Small intestine (tissue), 7 donors: Measurements from ENCODE around the gene CLEC6A. TPM values are rescaled to one million over a fixed set of nuclear protein-coding genes. Genes with fewer than 3 reads are reported as not detected.

Experiments
- DNase-seq, 2 donors: peaks; one replicate each; pipeline versions ENCODE4 v3.0.0 to v3.0.0-alpha.2; 2013
- FAIRE-seq: peaks from 2 replicates; lab custom pipeline; 2012; peaks lifted over from hg19 to GRCh38; lab: Jason Lieb, UNC
- H3K27ac ChIP-seq, 3 donors: one replicate each; pipeline ENCODE4 v1.5.1; 2013; ENCODE audit warnings: low read length in 2 of 3, mild to moderate bottlenecking in 2 of 3, control low read depth in 1 of 3, inconsistent platforms in 1 of 3, low read depth in 1 of 3, moderate library complexity in 1 of 3
- H3K27me3 ChIP-seq, 3 donors: one replicate each; pipeline ENCODE4 v1.6.1; 2013; ENCODE audit warnings: low read length in 3 of 3, inconsistent platforms in 1 of 3; ENCODE audit not compliant: control insufficient read depth in 3 of 3, insufficient read depth in 3 of 3
- H3K36me3 ChIP-seq, 3 donors: one replicate each; pipeline ENCODE4 v1.6.1; 2013; ENCODE audit warnings: low read length in 3 of 3, inconsistent platforms in 1 of 3, low read depth in 1 of 3, mild to moderate bottlenecking in 1 of 3, moderate library complexity in 1 of 3; ENCODE audit not compliant: control insufficient read depth in 3 of 3, insufficient read depth in 2 of 3
- H3K4me1 ChIP-seq, 3 donors: one replicate each; pipeline ENCODE4 v1.6.1; 2013; ENCODE audit warnings: low read length in 2 of 3, inconsistent platforms in 1 of 3, low read depth in 1 of 3, mild to moderate bottlenecking in 1 of 3, moderate library complexity in 1 of 3; ENCODE audit not compliant: control insufficient read depth in 3 of 3, insufficient read depth in 2 of 3
- H3K4me3 ChIP-seq, 3 donors: one replicate each; pipeline ENCODE4 v1.5.1; 2013; ENCODE audit warnings: low read length in 3 of 3, control low read depth in 1 of 3, inconsistent platforms in 1 of 3, low read depth in 1 of 3, mild to moderate bottlenecking in 1 of 3, moderate library complexity in 1 of 3
- H3K9me3 ChIP-seq, 2 donors: one replicate each; pipeline ENCODE4 v1.6.1; 2013; ENCODE audit warnings: low read depth in 1 of 2, low read length in 1 of 2; ENCODE audit not compliant: control insufficient read depth in 2 of 2, insufficient read depth in 1 of 2
- WGBS, 3 donors: extraction: QIAGEN DNeasy Blood & Tissue Kit; methylation state at CpG; one replicate each; pipeline ENCODE4 v1.1.7; 2013; 5-methylcytosine and 5-hydroxymethylcytosine counted together
- polyA plus RNA-seq, 4 donors: library from polyadenylated mRNA; stranded (reverse) in 3 of 4; unstranded in 1 of 4; fragments of 200-250 nt in 3 of 4; fragments of 120-200 nt in 1 of 4; gene quantifications; one replicate each; pipeline versions ENCODE4 v1.2.1 to v1.2.3, GENCODE V29; 2013
- donor health status: healthy with polysubstance abuse.
- donor health status: control.
- donor health status: control.
- donor health status: Bipolar disorder and iron deficiency.
- donor health status: healthy.

The CLEC6A gene
- polyA plus RNA-seq, 4 donors = 0.04 TPM; not detected in 3

DNA sequence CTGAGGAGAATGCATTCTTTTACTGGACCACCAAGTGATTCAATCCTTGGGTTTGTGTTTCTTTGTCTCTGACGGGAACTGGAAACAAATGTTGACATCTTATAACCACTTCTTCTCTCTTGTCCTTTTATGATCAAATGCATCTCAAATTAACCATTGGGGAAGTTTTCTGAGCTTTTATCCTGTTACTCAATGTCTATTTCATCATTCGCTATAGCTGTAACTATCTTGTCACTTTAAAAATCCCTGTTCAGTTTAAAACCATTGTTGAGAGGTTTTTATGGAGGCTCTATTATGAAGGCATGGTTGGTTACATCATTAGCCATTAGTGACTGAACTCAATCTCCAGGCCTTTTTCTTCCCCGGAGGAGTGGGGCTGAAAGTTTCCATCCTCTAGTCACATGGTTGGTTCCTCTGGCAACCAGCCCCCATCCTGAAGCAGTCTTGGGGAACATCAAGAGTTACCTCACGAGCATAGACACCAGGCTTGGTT is 2.7 kb upstream of the CLEC6A start:
- Histone ChIP-seq H3K4me3 (no peak overlapping the region), H3K9me3 (no peaks in the 10 kb centered on the region), H3K4me1 (no peaks in the 10 kb centered on the region), H3K36me3 (no peaks in the 10 kb centered on the region), H3K27ac (no peak overlapping the region), H3K27me3 (no peaks in the 10 kb centered on the region)
- 48 to 62% (median 55%) methylated on average over 4 of the region's 4 CpGs for WGBS, 3 donors
- FAIRE-seq (no peak), DNase-seq (peak in 1 of 2 donors; percentile 0)

DNA sequence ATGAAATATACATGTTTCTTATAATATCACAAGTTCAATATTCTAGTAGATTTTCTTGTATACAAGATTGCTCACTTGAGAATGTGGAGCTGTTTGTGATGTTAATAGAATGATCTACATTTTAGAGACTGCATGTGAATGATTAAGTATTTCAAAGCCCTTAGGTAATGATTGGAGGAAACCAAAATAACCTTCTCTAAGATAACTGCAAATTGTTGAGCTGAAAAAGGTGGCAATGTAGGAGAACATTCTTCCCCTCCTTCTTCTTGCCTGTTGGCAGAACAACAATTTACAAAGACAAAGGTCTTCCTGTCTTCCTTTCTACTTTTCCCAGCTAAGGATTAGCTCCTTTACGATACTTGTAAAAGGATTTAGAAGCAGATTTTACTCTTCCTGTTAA is 2.0 kb upstream of the CLEC6A start:
- no peak overlapping the region for H3K4me3 ChIP-seq
- WGBS, 3 donors = 68 to 79% (median 78%) methylated on average over 1 of the region's 1 CpG
- no peak for DNase-seq
- no peaks in the 10 kb centered on the region for H3K9me3 ChIP-seq
- no peak for FAIRE-seq
- no peaks in the 10 kb centered on the region for H3K4me1 ChIP-seq
- H3K27ac ChIP-seq = no peak overlapping the region
- no peaks in the 10 kb centered on the region for H3K36me3 ChIP-seq
- no peaks in the 10 kb centered on the region for H3K27me3 ChIP-seq

DNA sequence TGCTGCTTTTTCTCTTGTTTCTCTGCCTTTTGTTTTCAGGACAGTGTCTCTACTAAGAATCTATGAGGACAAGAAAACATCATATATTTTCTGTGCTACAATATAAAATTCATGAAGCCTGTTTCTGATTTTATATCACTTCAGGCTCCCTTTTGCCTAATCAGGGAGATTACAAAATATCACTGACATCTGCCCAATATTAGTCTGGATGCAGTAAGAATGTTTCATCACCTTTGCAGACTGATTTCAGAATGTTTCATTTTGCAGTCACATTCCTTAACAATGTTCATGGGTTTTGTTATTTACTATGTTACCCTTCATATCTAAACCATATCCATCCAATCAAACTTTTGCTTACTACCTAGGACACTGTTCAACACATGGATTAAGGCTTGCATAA is 491 bp upstream of the CLEC6A start:
- Histone ChIP-seq H3K4me1 (no peaks in the 10 kb centered on the region), H3K27me3 (no peaks in the 10 kb centered on the region), H3K4me3 (no peak overlapping the region), H3K36me3 (no peaks in the 10 kb centered on the region), H3K9me3 (peaks cover 0 to under 1% of the 10 kb centered on the region in 2 donors), H3K27ac (no peak overlapping the region)
- FAIRE-seq = no peak
- DNase-seq = no peak

DNA sequence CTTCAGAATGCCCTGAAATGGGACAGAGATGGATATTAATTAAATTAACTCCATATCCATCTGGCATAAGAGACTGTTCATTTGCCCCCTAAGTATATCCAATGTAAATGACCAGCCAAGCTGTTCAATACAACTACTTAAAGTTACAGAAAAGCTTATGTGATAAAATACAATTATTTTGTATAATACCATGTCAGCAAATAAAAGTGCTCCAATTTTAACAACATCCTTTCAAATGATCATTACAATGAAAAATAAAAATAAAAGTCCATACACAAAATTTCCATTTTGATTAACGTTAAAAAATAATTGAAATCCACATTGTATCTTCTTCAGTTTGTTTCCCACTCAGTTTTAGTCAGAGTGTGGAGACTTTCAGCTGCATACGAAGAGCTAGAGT is 5.7 kb downstream of the CLEC6A start:
- no peak overlapping the region for H3K27ac ChIP-seq
- H3K9me3 ChIP-seq = peaks cover 0 to 3% of the 10 kb centered on the region in 2 donors
- H3K4me1 ChIP-seq = no peaks in the 10 kb centered on the region
- no peaks in the 10 kb centered on the region for H3K27me3 ChIP-seq
- no peaks in the 10 kb centered on the region for H3K36me3 ChIP-seq
- DNase-seq (no peak), FAIRE-seq (no peak)
- 73 to 82% (median 80%) methylated on average over 2 of the region's 2 CpGs for WGBS, 3 donors
- H3K4me3 ChIP-seq = no peak overlapping the region

DNA sequence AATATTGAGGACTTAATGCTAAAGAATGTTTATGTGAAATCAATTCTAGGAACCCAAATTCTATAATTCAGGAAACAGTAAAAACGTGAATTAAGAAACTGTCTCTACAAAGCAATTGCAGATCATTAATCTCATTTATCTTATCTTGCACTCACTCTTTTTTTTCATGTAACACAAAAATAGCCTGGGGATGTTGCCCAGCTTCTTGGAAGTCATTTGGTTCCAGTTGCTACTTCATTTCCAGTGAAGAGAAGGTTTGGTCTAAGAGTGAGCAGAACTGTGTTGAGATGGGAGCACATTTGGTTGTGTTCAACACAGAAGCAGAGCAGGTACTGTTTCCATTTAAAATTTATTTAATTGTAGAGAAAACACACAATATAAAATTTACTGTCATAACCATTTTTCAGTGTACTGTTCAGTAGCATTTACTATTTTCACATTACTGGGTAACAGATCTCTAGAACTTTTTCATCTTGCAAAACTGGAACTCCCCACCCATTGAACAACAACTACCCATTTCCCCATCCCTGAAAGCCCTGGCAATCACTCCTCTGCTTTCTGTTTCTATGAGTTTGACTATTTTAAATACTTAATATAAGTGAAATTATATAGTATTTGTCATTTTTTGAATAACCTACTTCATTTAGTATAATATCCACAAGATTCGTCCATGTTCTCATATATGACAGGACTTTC is 9.7 kb downstream of the CLEC6A start:
- H3K4me3 ChIP-seq = no peak overlapping the region
- H3K36me3 ChIP-seq = no peaks in the 10 kb centered on the region
- no peak overlapping the region for H3K27ac ChIP-seq
- FAIRE-seq = no peak
- no peaks in the 10 kb centered on the region for H3K27me3 ChIP-seq
- 0% methylated on average over 2 of the region's 2 CpGs for WGBS, 3 donors
- peaks cover 0 to under 1% of the 10 kb centered on the region in 2 donors for H3K9me3 ChIP-seq
- no peak for DNase-seq
- H3K4me1 ChIP-seq = no peaks in the 10 kb centered on the region

DNA sequence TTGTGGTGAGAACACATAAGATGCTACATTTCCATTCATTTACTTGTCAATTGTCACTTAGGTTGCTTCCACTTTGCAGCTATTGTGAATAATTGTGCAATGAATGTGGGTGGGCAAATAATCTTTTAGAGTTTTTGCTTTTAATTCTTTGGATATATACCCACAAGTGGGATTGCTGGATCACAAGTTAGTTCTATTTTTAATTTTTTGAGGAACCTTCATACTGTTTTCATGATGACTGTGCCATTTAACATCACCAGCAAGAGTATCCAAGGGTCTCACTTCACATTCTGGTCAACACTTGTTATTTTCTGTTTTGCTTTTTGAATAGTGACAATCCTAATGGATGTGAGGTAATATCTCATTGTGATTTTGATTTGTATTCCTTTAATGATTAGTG is 10.5 kb downstream of the CLEC6A start:
- FAIRE-seq = no peak
- no peaks in the 10 kb centered on the region for H3K36me3 ChIP-seq
- no peak for DNase-seq
- H3K27ac ChIP-seq = no peak overlapping the region
- H3K4me1 ChIP-seq = no peaks in the 10 kb centered on the region
- H3K4me3 ChIP-seq = no peak overlapping the region
- H3K9me3 ChIP-seq = no peaks in the 10 kb centered on the region
- no peaks in the 10 kb centered on the region for H3K27me3 ChIP-seq

DNA sequence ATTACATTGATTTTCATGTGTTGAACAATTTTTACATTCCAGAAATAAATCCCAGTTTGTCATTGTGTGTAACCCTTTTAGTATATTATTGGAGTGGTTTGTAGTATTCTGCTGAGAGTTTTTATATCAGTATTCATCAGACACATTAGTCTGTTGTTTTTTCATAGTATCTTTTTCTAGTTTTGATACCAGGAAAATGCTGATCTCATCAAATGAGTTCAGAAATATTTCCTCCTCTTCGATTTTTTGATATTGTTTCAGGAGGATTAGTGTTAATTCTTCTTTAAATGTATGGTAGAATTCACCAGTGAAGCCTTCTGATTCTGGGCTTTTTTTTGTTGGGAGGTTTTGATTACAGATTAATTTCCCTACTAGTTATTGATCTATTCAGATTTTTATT is 15.3 kb downstream of the CLEC6A start:
- Histone ChIP-seq H3K36me3 (no peaks in the 10 kb centered on the region), H3K4me1 (peaks cover 0 to 4% (median 0%) of the 10 kb centered on the region in 3 donors), H3K27me3 (no peaks in the 10 kb centered on the region), H3K27ac (no peak overlapping the region), H3K9me3 (no peaks in the 10 kb centered on the region), H3K4me3 (no peak overlapping the region)
- DNase-seq (no peak), FAIRE-seq (no peak)
- 55 to 74% (median 57%) methylated on average over 1 of the region's 1 CpG for WGBS, 3 donors

DNA sequence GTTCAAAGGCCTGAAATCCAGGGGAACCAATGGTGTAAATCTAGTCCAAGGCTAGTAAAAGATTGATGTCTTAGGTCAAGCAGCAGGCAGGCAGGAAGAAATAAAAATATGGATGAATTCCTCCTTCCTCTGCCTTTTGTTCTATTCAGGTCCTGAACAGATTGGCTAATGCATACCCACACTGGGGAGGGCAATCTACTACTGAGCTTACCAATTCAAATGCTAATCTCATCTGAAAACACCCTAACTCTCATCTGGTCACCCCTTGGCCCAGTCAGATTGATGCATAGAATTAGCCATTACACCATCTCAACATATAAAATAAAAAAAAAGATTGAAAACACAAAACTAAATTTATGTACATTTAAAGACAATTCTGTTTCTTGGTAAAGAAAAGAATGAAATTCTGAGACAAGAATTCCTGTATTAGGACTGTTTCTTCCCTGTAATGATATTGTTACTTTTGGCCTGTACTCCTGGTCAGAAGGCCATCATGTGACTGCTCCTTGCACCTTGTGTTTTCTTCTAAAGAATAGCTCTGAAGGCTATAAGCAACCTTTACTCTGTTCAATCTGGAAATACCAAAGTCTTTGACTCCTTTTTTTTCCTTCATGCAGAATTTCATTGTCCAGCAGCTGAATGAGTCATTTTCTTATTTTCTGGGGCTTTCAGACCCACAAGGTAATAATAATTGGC is 19.9 kb downstream of the CLEC6A start:
- FAIRE-seq (no peak), DNase-seq (peak in 1 of 2 donors; percentile 63)
- H3K36me3 ChIP-seq = no peaks in the 10 kb centered on the region
- no peak overlapping the region for H3K4me3 ChIP-seq
- H3K9me3 ChIP-seq = no peaks in the 10 kb centered on the region
- H3K4me1 ChIP-seq = peaks cover 0 to 4% (median 0%) of the 10 kb centered on the region in 3 donors
- no peaks in the 10 kb centered on the region for H3K27me3 ChIP-seq
- peak overlapping the region in 1 of 3 donors; percentile 64 for H3K27ac ChIP-seq
